Lower leg skin (tissue), 3 donors: ENCODE measurements around the gene CLEC16A.

Experiments
- POLR2A ChIP-seq, 2 donors: fragments of 450-650 bp; IDR thresholded peaks; one replicate each; pipeline ENCODE4 v1.6.1; 2016 to 2017; ENCODE audit warnings: antibody characterized with exemption in 2 of 2, mild to moderate bottlenecking in 1 of 2, moderate library complexity in 1 of 2
- TF ChIP-seq, protein P1 (sequence below), 3 donors: fragments of 450-650 bp; IDR thresholded peaks; one replicate each; pipeline ENCODE4 v1.5.1; 2016; ENCODE audit warnings: antibody characterized with exemption in 3 of 3, mild to moderate bottlenecking in 3 of 3, moderate library complexity in 2 of 3

- TF ChIP-seq, protein P1, sequence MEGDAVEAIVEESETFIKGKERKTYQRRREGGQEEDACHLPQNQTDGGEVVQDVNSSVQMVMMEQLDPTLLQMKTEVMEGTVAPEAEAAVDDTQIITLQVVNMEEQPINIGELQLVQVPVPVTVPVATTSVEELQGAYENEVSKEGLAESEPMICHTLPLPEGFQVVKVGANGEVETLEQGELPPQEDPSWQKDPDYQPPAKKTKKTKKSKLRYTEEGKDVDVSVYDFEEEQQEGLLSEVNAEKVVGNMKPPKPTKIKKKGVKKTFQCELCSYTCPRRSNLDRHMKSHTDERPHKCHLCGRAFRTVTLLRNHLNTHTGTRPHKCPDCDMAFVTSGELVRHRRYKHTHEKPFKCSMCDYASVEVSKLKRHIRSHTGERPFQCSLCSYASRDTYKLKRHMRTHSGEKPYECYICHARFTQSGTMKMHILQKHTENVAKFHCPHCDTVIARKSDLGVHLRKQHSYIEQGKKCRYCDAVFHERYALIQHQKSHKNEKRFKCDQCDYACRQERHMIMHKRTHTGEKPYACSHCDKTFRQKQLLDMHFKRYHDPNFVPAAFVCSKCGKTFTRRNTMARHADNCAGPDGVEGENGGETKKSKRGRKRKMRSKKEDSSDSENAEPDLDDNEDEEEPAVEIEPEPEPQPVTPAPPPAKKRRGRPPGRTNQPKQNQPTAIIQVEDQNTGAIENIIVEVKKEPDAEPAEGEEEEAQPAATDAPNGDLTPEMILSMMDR (IDR thresholded peaks at IDR 0.05), result no peak
- TF ChIP-seq POLR2A (IDR thresholded peaks at IDR 0.05), result no peak
These were observed 92.6 kb downstream of the CLEC16A start for GRCh38 chr16:11036868-11037410.
